T-helper 2 cell treated with Interferon-gamma antibody and Interleukin-4, amounts not matched to agents 5 μg/mL and 100 μg/mL, for 36 hours (primary cell): ENCODE data around the gene VPS39.

Experiments
- DNase-seq: peaks from one replicate; pipeline ENCODE4 v3.0.0; 2021; ENCODE audit warnings: low spot score
- H3K27ac Mint-ChIP-seq: one replicate; pipeline ENCODE4 v1.8.0; 2021; ENCODE audit warnings: mild to moderate bottlenecking, mixed read lengths
- H3K27me3 Mint-ChIP-seq: one replicate; pipeline ENCODE4 v1.8.0; 2021; ENCODE audit warnings: low read depth, mixed read lengths
- H3K36me3 Mint-ChIP-seq: one replicate; pipeline ENCODE4 v1.8.0; 2021; ENCODE audit warnings: low read depth, mixed read lengths
- H3K4me1 Mint-ChIP-seq: one replicate; pipeline ENCODE4 v1.8.0; 2021; ENCODE audit warnings: low read depth, mixed read lengths
- H3K4me3 Mint-ChIP-seq: one replicate; pipeline ENCODE4 v1.8.0; 2022; ENCODE audit warnings: mild to moderate bottlenecking, moderate library complexity, mixed read lengths
- H3K9me3 Mint-ChIP-seq: one replicate; pipeline ENCODE4 v1.8.0; 2021; ENCODE audit warnings: mixed read lengths

Gene VPS39

GRCh38 chr15:42215913-42216829 lies 8.1 kb upstream of the VPS39 start:
- no peak for DNase-seq
- H3K4me1 Mint-ChIP-seq, result peaks cover 3% of the 10 kb centered on the region
- no peaks in the 10 kb centered on the region for H3K27me3 Mint-ChIP-seq
- peaks cover 55% of the 10 kb centered on the region for H3K36me3 Mint-ChIP-seq
- H3K9me3 Mint-ChIP-seq, result no peaks in the 10 kb centered on the region
- no peak overlapping the region for H3K27ac Mint-ChIP-seq
- no peak overlapping the region for H3K4me3 Mint-ChIP-seq

DNA sequence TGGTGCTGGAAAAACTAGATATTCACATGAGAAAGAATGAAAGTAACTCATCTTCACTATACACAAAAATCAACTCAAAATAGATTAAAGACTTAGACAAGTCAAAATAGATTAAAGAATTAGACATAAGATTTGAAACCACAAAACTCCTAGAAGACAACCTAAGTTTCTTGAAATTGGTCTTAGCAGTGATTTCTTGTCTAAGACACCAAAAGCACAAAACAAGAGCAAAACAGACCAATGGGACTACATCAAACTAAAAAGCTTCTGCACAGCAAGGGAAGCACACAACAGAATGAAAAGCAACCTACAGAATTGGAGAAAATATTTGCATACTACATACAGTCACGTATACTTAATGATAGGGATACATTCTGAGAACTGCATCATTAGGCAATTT lies 6.5 kb upstream of the VPS39 start:
- peaks cover 3% of the 10 kb centered on the region for H3K4me1 Mint-ChIP-seq
- no peaks in the 10 kb centered on the region for H3K9me3 Mint-ChIP-seq
- peaks cover 61% of the 10 kb centered on the region for H3K36me3 Mint-ChIP-seq
- H3K4me3 Mint-ChIP-seq, result no peak overlapping the region
- no peaks in the 10 kb centered on the region for H3K27me3 Mint-ChIP-seq
- DNase-seq, result no peak
- no peak overlapping the region for H3K27ac Mint-ChIP-seq

DNA sequence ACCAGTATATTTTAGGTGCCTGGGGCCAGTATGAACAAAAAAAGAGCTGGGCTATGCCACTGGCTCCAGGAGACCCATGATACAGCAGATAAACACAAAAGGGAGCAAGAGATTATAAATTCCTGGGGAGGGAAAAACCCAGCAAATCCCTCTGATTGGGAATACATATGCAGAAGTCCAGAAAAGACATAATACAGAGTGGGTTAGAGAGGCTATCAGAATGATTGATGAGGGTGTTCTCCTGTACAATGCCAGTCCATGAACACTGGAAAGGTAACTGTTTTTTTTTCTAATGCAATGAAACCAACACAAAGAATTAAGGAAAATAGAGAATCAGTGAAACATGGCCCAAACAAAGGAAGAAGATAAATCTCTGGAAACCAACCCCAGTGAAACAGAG lies 5.4 kb upstream of the VPS39 start:
- H3K36me3 Mint-ChIP-seq, result peaks cover 58% of the 10 kb centered on the region
- H3K4me3 Mint-ChIP-seq, result no peak overlapping the region
- H3K27me3 Mint-ChIP-seq, result no peaks in the 10 kb centered on the region
- peaks cover 4% of the 10 kb centered on the region for H3K4me1 Mint-ChIP-seq
- no peaks in the 10 kb centered on the region for H3K9me3 Mint-ChIP-seq
- no peak for DNase-seq
- no peak overlapping the region for H3K27ac Mint-ChIP-seq

GRCh38 chr15:42210696-42211095 lies 2.6 kb upstream of the VPS39 start:
- peaks cover 56% of the 10 kb centered on the region for H3K36me3 Mint-ChIP-seq
- H3K27me3 Mint-ChIP-seq, result no peaks in the 10 kb centered on the region
- H3K27ac Mint-ChIP-seq, result no peak overlapping the region
- no peak for DNase-seq
- H3K9me3 Mint-ChIP-seq, result peaks cover 3% of the 10 kb centered on the region
- peaks cover 24% of the 10 kb centered on the region for H3K4me1 Mint-ChIP-seq
- no peak overlapping the region for H3K4me3 Mint-ChIP-seq

- H3K9me3 Mint-ChIP-seq, result peaks cover 3% of the 10 kb centered on the region
- H3K27me3 Mint-ChIP-seq, result no peaks in the 10 kb centered on the region
- H3K4me3 Mint-ChIP-seq, result peak overlapping the region; percentile 98
- peak overlapping the region; percentile 52 for H3K27ac Mint-ChIP-seq
- peaks cover 30% of the 10 kb centered on the region for H3K4me1 Mint-ChIP-seq
- no peak for DNase-seq
- H3K36me3 Mint-ChIP-seq, result peaks cover 32% of the 10 kb centered on the region
Measured at GRCh38 chr15:42206406-42206805, 1.7 kb downstream of the VPS39 start.

DNA sequence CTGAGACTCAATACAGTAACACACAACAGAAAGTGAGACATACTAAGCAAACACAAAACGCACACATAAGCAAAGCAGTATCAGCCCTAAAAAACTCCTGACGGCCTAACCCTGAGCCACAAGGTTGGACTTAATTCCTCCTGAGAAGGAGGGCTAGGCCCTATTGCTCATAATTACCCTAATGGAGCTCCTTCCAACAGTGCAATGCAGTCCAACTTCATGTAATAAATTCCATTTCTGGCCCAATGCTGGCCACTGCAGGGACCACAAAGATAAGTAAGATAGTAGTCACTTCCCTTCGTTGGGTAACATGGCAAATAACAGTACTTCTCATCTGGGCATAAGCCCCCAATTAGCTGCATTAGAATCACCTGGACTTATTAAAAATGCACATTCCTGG lies 4.2 kb downstream of the VPS39 start:
- H3K4me3 Mint-ChIP-seq, result no peak overlapping the region
- peaks cover 3% of the 10 kb centered on the region for H3K9me3 Mint-ChIP-seq
- H3K27ac Mint-ChIP-seq, result no peak overlapping the region
- peaks cover 35% of the 10 kb centered on the region for H3K4me1 Mint-ChIP-seq
- H3K36me3 Mint-ChIP-seq, result peaks cover 27% of the 10 kb centered on the region
- H3K27me3 Mint-ChIP-seq, result no peaks in the 10 kb centered on the region
- no peak for DNase-seq

- no peaks in the 10 kb centered on the region for H3K27me3 Mint-ChIP-seq
- H3K4me1 Mint-ChIP-seq, result peaks cover 30% of the 10 kb centered on the region
- H3K36me3 Mint-ChIP-seq, result peaks cover 25% of the 10 kb centered on the region
- H3K4me3 Mint-ChIP-seq, result no peak overlapping the region
- no peaks in the 10 kb centered on the region for H3K9me3 Mint-ChIP-seq
- no peak overlapping the region for H3K27ac Mint-ChIP-seq
- DNase-seq, result no peak
Measured at GRCh38 chr15:42202653-42203052, 5.5 kb downstream of the VPS39 start.

DNA sequence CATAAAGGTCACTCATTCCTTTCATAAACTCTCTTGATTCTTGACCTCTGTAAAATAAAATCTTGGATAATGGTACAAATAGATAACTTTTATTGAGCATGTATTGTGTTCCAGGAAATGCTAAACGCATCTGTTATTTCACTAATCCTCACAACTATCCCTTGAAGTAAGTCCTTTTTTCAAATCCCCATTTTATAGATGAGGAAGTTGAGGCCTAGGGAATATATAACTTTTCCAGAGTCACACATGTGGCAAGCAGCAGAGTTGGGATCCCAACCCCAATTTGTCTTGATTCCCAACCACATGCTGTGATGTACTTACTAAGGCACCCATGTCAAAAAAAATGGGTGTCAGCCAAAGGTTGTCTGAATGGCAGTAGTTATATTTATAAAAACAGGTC lies 6.3 kb downstream of the VPS39 start:
- H3K27me3 Mint-ChIP-seq, result no peaks in the 10 kb centered on the region
- H3K27ac Mint-ChIP-seq, result no peak overlapping the region
- no peak overlapping the region for H3K4me3 Mint-ChIP-seq
- H3K36me3 Mint-ChIP-seq, result peaks cover 29% of the 10 kb centered on the region
- no peaks in the 10 kb centered on the region for H3K9me3 Mint-ChIP-seq
- H3K4me1 Mint-ChIP-seq, result peaks cover 22% of the 10 kb centered on the region
- no peak for DNase-seq

GRCh38 chr15:42199126-42199525 lies 9.0 kb downstream of the VPS39 start:
- H3K9me3 Mint-ChIP-seq, result no peaks in the 10 kb centered on the region
- peaks cover 42% of the 10 kb centered on the region for H3K36me3 Mint-ChIP-seq
- no peak overlapping the region for H3K4me3 Mint-ChIP-seq
- no peak overlapping the region for H3K27ac Mint-ChIP-seq
- no peaks in the 10 kb centered on the region for H3K27me3 Mint-ChIP-seq
- H3K4me1 Mint-ChIP-seq, result peaks cover 9% of the 10 kb centered on the region
- no peak for DNase-seq

GRCh38 chr15:42198516-42198915 lies 9.6 kb downstream of the VPS39 start:
- Mint-ChIP-seq H3K27ac (no peak overlapping the region), H3K27me3 (no peaks in the 10 kb centered on the region), H3K36me3 (peaks cover 45% of the 10 kb centered on the region), H3K4me1 (peaks cover 13% of the 10 kb centered on the region), H3K9me3 (no peaks in the 10 kb centered on the region), H3K4me3 (no peak overlapping the region)
- no peak for DNase-seq

DNA sequence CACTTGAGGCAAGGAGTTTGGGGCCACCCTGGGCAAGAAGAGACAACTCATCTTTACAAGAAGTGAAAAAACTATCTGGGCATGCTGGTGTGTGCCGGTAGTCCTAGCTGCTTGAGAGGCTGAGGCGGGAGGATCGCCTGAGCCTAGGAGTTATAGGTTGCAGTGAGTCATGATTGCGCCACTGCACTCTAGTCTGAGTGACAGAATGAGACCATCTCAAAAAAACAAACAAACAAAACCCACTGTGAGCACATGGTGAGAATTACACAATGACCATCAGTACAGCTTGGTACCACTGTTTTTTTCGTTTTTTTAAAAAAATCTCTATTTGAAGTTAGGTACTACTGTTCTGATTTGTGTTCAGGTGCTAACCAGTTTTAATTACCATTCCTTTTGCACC lies 13.6 kb downstream of the VPS39 start:
- DNase-seq, result no peak
- Mint-ChIP-seq H3K27ac (no peak overlapping the region), H3K36me3 (peaks cover 58% of the 10 kb centered on the region), H3K4me3 (no peak overlapping the region), H3K27me3 (no peaks in the 10 kb centered on the region), H3K4me1 (peaks cover 28% of the 10 kb centered on the region), H3K9me3 (no peaks in the 10 kb centered on the region)

- peak overlapping the region; percentile 6 for H3K27ac Mint-ChIP-seq
- no peak for DNase-seq
- H3K36me3 Mint-ChIP-seq, result peaks cover 58% of the 10 kb centered on the region
- no peaks in the 10 kb centered on the region for H3K9me3 Mint-ChIP-seq
- H3K4me1 Mint-ChIP-seq, result peaks cover 27% of the 10 kb centered on the region
- H3K27me3 Mint-ChIP-seq, result no peaks in the 10 kb centered on the region
- H3K4me3 Mint-ChIP-seq, result no peak overlapping the region
Measured at GRCh38 chr15:42193383-42193782, 14.7 kb downstream of the VPS39 start.

GRCh38 chr15:42191610-42192346 lies 16.3 kb downstream of the VPS39 start:
- no peak overlapping the region for H3K4me3 Mint-ChIP-seq
- no peak for DNase-seq
- H3K36me3 Mint-ChIP-seq, result peaks cover 60% of the 10 kb centered on the region
- H3K4me1 Mint-ChIP-seq, result peaks cover 27% of the 10 kb centered on the region
- H3K9me3 Mint-ChIP-seq, result no peaks in the 10 kb centered on the region
- H3K27ac Mint-ChIP-seq, result no peak overlapping the region
- H3K27me3 Mint-ChIP-seq, result no peaks in the 10 kb centered on the region

DNA sequence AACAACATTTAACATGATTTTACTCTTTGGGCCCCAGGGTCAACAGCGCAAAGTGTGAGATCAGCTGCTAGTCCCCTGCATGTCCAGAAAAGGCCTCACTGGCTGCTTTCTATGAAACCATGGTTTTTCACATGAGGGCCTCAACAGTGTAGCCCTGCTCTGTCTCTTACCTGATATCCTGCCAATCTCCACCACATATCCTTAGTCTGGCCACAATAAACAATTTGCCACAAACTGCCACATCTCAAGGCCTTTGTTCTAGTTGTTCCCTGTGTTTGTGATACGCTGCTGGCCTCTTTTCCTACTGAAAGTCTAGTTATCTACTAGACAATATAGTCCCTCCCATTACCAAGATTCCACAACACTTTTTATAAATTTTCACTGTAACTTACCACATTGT lies 17.7 kb downstream of the VPS39 start:
- Mint-ChIP-seq H3K27me3 (no peaks in the 10 kb centered on the region), H3K27ac (peak overlapping the region; percentile 74), H3K36me3 (peaks cover 57% of the 10 kb centered on the region), H3K4me3 (no peak overlapping the region), H3K4me1 (peaks cover 27% of the 10 kb centered on the region), H3K9me3 (no peaks in the 10 kb centered on the region)
- no peak for DNase-seq
